Body of pancreas (tissue), 4 donors: ENCODE results near the gene PDE1C.

Experiments used
- CTCF ChIP-seq, 7 experiments: fragments of 450-650 bp in 4 of 7; fragments of 200-600 bp in 3 of 7; sonication (generic) in 3 of 7; IDR thresholded peaks; one replicate each; pipeline ENCODE4 v1.5.1; 2016 to 2019; ENCODE audit warnings: antibody characterized with exemption in 7 of 7
- POLR2A ChIP-seq, 3 donors: fragments of 450-650 bp; IDR thresholded peaks; one replicate each; pipeline ENCODE4 v1.6.1; 2016; ENCODE audit warnings: antibody characterized with exemption in 3 of 3, mild to moderate bottlenecking in 2 of 3

- TF ChIP-seq CTCF (IDR thresholded peaks at IDR 0.05), result no peak
- no peak for TF ChIP-seq POLR2A (IDR thresholded peaks at IDR 0.05)
Measured at GRCh38 chr7:32026083-32026425, 44.2 kb downstream of the PDE1C start.
